Epithelial cell of esophagus (primary cell): Measurements from ENCODE around the gene LRFN3.

Experiments used
- DNase-seq: peaks from one replicate; pipeline ENCODE4 v3.0.0; 2010; ENCODE audit warnings: low read depth
- H3K4me3 ChIP-seq: 2 replicates; pipeline ENCODE4 v1.5.1; 2011; ENCODE audit warnings: mild to moderate bottlenecking, low read length, control low read depth
- TF ChIP-seq, protein P1 (sequence below): IDR thresholded peaks from 2 replicates; pipeline ENCODE4 v1.5.1; 2011; ENCODE audit warnings: low read depth, mild to moderate bottlenecking, low read length, control low read depth, inconsistent platforms; ENCODE audit not compliant: insufficient read depth; ENCODE audit errors: missing control alignments

LRFN3 gene

DNA sequence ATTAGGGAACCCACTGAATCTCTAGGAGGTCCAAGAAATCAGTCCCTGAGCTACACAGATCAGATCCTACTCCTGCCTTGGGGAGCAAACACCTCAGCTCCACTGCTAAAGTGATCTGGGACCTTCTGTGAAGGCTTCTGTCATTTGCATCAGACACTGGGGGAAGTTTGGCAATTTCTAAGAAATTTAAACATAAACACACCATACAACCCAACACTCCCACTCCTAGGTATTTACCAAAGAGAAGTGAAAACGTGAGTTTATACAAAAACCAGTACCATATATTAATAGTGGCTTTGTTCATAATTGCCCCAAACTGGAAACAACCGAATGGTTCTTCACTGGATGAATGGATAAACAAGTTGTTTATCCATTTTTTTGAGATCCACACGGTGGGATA lies 20.7 kb upstream of the LRFN3 start:
- no peak overlapping the region for H3K4me3 ChIP-seq
- no peak for DNase-seq
- TF ChIP-seq, protein P1, sequence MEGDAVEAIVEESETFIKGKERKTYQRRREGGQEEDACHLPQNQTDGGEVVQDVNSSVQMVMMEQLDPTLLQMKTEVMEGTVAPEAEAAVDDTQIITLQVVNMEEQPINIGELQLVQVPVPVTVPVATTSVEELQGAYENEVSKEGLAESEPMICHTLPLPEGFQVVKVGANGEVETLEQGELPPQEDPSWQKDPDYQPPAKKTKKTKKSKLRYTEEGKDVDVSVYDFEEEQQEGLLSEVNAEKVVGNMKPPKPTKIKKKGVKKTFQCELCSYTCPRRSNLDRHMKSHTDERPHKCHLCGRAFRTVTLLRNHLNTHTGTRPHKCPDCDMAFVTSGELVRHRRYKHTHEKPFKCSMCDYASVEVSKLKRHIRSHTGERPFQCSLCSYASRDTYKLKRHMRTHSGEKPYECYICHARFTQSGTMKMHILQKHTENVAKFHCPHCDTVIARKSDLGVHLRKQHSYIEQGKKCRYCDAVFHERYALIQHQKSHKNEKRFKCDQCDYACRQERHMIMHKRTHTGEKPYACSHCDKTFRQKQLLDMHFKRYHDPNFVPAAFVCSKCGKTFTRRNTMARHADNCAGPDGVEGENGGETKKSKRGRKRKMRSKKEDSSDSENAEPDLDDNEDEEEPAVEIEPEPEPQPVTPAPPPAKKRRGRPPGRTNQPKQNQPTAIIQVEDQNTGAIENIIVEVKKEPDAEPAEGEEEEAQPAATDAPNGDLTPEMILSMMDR: no peak

DNA sequence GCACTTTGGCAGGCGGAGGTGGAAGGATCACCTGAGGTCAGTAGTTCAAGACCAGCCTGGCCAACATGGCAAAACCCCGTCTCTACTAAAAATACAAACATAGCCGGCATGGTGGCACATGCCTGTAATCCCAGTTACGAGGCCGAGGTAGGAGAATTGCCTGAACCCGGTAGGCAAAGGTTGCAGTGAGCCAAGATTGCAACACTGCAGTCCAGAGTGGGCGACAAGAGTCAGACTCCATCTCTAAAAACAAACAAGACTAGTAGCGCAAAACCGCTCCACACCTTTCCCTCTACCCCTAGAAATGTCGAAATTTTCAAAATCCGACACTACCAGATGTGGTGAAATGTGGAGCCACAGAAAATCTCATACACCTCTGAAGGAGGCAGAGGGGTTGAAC lies 16.9 kb upstream of the LRFN3 start:
- no peak for DNase-seq
- no peak overlapping the region for H3K4me3 ChIP-seq
- TF ChIP-seq, protein P1: no peak

GRCh38 chr19:35921012-35921411 lies 15.2 kb upstream of the LRFN3 start:
- TF ChIP-seq, protein P1: no peak
- DNase-seq: no peak
- H3K4me3 ChIP-seq: no peak overlapping the region

- H3K4me3 ChIP-seq: no peak overlapping the region
- TF ChIP-seq, protein P1: no peak
- DNase-seq: no peak
Measured at GRCh38 chr19:35925501-35925900, 10.7 kb upstream of the LRFN3 start.

DNA sequence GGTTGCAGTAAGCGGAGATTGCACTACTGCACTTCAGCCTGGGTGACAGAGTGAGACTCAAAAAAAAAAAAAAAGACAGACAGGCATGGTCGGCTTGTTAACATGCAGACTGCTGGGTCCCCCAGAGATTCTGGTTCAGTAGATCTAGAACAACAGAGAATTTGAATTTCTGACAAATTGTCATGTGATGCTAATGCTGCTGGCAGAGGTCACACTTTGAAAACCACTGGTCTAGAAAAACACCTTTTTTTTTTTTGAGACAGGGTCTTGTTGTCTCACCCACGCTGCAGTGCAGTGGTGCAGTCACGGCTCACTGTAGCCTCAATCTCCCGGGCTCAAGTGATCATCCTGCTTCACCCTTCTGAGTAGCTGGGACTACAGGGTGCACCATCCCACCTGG lies 7.7 kb upstream of the LRFN3 start:
- TF ChIP-seq, protein P1: no peak
- no peak for DNase-seq

DNA sequence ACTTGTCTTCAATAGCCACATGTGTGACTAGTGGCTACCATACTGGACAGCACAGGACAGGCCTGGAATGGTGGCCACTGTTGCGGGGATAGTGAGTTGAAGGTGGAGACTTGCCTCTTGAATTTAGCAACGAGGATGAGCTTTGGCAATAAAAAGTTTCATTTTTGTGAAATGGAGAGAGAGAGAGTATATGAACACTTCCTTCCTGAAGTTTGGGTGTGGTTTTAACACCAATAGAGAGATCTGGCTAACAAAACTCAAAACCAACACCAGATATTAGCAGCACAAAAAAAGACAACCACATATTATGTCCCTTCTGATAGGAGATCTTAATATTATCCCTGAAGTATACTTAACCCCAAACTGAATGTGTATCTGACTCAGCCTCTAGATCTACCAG lies 6.3 kb upstream of the LRFN3 start:
- TF ChIP-seq, protein P1: no peak
- no peak for DNase-seq
- no peak overlapping the region for H3K4me3 ChIP-seq

More for the DNA sequence above, 7.7 kb upstream of the LRFN3 start:
- H3K4me3 ChIP-seq: no peak overlapping the region

GRCh38 chr19:35931161-35931873 lies 4.9 kb upstream of the LRFN3 start:
- TF ChIP-seq, protein P1: peak; percentile 89
- peak overlapping the region; percentile 30 for H3K4me3 ChIP-seq
- DNase-seq: peak; percentile 100
